Measurements from ENCODE around the gene UIMC1. TPM values are rescaled to one million over a fixed set of nuclear protein-coding genes. Genes with fewer than 3 reads are reported as not detected.

Gene UIMC1
- total and polyA plus RNA-seq, 2 of the 4 experiments (the other 2 are of a cell fraction): 19.5 to 27.6 TPM

- WGBS, 2 experiments (ENCODE audit: extremely low coverage in 2 of 2, insufficient read length in 1 of 2): no CpG with 5 or more reads among the region's 1 CpG
- no peak overlapping the region for H3K18ac ChIP-seq (ENCODE audit: low read depth, low read length)
- peaks cover 12% of the 10 kb centered on the region; the same call in 1 of the 2 replicates for H4K20me1 ChIP-seq (ENCODE audit: insufficient read depth, low read length)
- H3K14ac ChIP-seq (replicated peaks; ENCODE audit: low read depth, low read length): no peak overlapping the region
- no peaks in the 10 kb centered on the region for H3K27me3 ChIP-seq (ENCODE audit: control insufficient read depth, insufficient read depth, low read length)
- POLR2A ChIA-PET (ENCODE audit: unreplicated experiment): no interaction called here
- peaks cover 17 to 64% of the 10 kb centered on the region in 2 experiments for H3K79me1 ChIP-seq (ENCODE audit: low read depth in 1 of 2, low read length in 2 of 2)
- BruUV-seq (replicated peaks): no TSS peak
- no peak overlapping the region for H2BK120ac ChIP-seq (ENCODE audit: low read depth, low read length)
- H3K4me1 ChIP-seq (ENCODE audit: control insufficient read depth, insufficient read depth, low read length): peaks cover 2% of the 10 kb centered on the region
- H2AK5ac ChIP-seq (ENCODE audit: low read depth, low read length): no peak overlapping the region
- H2BK20ac ChIP-seq (ENCODE audit: low read depth, low read length): no peak overlapping the region
- DNase-seq (no peak), ATAC-seq (ENCODE audit: low read depth) (no peak)
- no peak overlapping the region for H4K8ac ChIP-seq (ENCODE audit: low read depth in 2 of 2, low read length in 2 of 2)
- no peak overlapping the region for H3K4me2 ChIP-seq (ENCODE audit: low read depth, low read length)
- H2AK9ac ChIP-seq (replicated peaks; ENCODE audit: low read depth, low read length, poor library complexity): no peak overlapping the region
- H3K36me3 ChIP-seq (ENCODE audit: control insufficient read depth, insufficient read depth, low read length): peaks cover 3% of the 10 kb centered on the region
- H3K23ac ChIP-seq (ENCODE audit: low read depth, low read length): no peak overlapping the region
- H3K27ac ChIP-seq (ENCODE audit: insufficient read depth, low read length): no peak overlapping the region
- H3K56ac ChIP-seq (ENCODE audit: extremely low read depth, insufficient read depth, low read length): no peak overlapping the region
- no peak overlapping the region for H3K9ac ChIP-seq (ENCODE audit: low read depth, low read length)
- no peak overlapping the region for H3K4me3 ChIP-seq (ENCODE audit: insufficient read depth, low read depth, low read length)
- TF ChIP-seq BHLHE40 (IDR thresholded peaks at IDR 0.05; ENCODE audit: low read depth, low read length) (no peak), USF2 (IDR thresholded peaks at IDR 0.05; ENCODE audit: low read depth, low read length) (no peak), RCOR1 (IDR thresholded peaks at IDR 0.05; ENCODE audit: insufficient replicate concordance, low read length) (no peak), ELK1 (IDR thresholded peaks at IDR 0.05; ENCODE audit: borderline replicate concordance, low read depth, low read length) (no peak), CEBPB (IDR thresholded peaks at IDR 0.05; ENCODE audit: low read depth, low read length) (no peak)
- in situ Hi-C loops (cut with MboI; ENCODE audit: low sequenced_read_pairs) (no loop called here), dilution Hi-C loops (cut with HindIII; ENCODE audit: low sequenced_read_pairs, unreplicated experiment) (no loop called here), intact Hi-C loops (cut with micrococcal nuclease) (no loop called here)
- no peak overlapping the region for H4K5ac ChIP-seq (ENCODE audit: low read depth, low read length)
- H2BK15ac ChIP-seq (ENCODE audit: low read depth, low read length): no peak overlapping the region
- no peak overlapping the region for H3K4ac ChIP-seq (ENCODE audit: low read depth, low read length)
- no peak overlapping the region for H2AFZ ChIP-seq (replicated peaks; ENCODE audit: low read length, poor library complexity)
- H2BK5ac ChIP-seq (ENCODE audit: low read depth, low read length, poor library complexity, severe bottlenecking): no peak overlapping the region
- CTCF ChIA-PET: no interaction called here
- H4K91ac ChIP-seq (ENCODE audit: insufficient read depth, low read depth, low read length): no peak overlapping the region
- H3K9me1 ChIP-seq (ENCODE audit: insufficient read depth, low read length): peaks cover 2% of the 10 kb centered on the region
- no peaks in the 10 kb centered on the region for H3K9me3 ChIP-seq (ENCODE audit: control insufficient read depth, insufficient read depth, low read length)
Observed at GRCh38 chr5:177035976-177036375, 29.4 kb upstream of the UIMC1 start.

Measured in IMR-90 (cell line).